Hippocampal formation (tissue), 2 donors: ENCODE measurements around the gene CHRM1.
"Not testable (repeated sequence)": the region's sequence is repeated elsewhere in the genome, so short reads cannot be mapped to it uniquely, and the experiment has no call there.

Source experiments
- DNase-seq, 2 donors: peaks; one replicate each; lab custom pipeline; 2025; lab: John Stamatoyannopoulos, UW

The CHRM1 gene

DNA sequence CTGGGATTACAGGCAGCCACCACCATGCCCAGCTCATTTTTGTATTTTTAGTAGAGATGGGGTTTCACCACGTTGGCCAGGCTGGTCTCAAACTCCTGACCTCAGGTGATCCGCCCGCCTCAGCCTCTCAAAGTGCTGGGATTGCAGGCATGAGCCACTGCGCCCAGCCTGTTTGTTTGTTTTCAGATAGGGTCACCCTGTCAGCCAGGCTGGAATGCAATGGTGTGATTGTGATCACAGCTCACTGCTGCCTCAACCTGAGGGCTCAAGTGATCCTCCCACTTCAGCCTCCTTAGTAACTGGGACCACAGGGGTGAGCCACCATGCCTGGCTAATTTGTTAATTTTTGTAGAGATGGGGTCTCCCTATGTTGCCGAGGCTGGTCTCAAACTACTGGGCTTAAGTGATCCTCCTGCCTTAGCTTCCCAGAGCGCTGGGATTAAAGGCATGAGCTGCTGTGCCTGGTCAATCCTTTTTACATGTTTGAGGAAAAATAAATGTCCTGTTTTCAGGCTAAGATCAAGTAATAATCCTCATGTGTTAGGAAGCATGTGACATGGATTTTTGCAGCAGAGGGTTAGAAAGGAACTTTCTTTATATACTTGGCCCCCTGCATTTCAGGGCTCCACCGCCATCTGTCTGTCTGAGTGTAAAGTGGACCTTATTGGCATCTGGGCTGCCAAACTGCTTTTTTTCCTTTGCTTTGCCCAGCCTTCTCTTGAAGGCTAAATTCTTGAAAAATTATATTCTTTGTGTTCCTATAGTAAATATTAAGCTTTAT lies 45.3 kb downstream of the CHRM1 start:
- no peak for DNase-seq

DNA sequence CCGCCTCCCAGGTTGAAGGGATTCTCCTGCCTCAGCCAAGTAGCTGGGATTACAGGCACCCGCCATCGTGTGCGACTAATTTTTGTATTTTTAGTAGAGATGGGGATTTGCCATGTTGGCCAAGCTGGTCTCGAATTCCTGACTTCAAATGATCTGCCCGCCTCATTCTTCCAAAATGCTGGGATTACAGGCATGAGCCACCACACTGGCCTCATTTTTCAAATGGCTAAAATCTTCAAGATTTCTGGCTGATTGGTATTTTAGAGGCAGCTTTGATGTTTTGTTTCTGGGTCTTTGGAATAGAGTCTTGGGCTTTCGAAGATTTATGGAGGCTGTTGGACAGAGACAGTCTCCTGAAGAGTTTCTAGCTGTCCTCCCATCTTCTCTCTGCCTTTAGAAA lies 46.3 kb downstream of the CHRM1 start:
- no peak for DNase-seq

DNA sequence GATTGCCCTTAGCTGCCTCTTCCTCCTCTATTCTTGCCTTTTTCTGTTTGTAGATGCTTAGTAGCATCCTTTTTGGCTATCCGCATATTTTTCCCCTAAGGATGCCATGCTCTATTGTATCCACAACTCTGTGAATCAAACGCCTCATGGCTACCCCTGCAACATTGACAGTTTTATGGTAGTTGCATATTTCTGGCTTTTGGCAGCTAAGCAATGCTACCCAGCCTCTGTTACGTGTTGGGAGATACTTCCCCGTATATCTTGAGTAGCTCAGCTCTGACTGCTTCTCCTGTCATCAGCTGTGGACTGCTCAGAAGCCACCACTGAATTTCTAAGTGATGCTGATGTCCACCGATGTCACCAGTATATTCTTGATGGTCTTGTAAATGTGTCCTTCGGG lies 55.5 kb downstream of the CHRM1 start:
- DNase-seq = no peak

DNA sequence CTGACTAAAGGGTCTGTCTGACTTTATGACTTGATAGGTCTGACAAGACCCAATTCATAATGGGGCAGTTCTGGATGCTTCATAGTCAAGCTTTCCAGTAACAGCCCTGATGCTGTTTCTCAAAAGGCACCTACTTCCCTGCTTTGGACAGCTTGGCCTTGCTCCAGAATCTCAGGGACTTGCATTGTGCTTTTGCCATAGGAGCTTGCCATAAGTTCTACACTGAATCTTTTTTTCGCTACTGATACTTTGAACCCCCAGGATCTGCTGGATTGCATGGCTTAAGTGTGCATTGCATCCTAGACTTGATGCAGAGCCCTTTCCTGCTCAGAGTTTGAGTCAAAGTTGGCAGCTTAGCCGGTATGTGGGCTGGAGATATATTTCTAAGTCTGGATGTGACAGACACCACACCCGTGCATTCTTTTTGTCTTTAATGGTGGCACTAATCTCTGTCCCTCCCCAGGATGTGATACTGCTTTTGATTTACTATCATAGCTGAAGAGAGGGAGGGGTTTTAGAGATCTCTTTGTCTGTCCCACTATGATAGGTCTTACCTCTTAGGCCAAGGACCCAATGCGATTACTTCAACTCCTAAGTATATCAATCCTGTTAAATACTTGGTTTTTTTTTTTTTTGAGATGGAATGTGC lies 57.4 kb downstream of the CHRM1 start:
- DNase-seq = no peak

DNA sequence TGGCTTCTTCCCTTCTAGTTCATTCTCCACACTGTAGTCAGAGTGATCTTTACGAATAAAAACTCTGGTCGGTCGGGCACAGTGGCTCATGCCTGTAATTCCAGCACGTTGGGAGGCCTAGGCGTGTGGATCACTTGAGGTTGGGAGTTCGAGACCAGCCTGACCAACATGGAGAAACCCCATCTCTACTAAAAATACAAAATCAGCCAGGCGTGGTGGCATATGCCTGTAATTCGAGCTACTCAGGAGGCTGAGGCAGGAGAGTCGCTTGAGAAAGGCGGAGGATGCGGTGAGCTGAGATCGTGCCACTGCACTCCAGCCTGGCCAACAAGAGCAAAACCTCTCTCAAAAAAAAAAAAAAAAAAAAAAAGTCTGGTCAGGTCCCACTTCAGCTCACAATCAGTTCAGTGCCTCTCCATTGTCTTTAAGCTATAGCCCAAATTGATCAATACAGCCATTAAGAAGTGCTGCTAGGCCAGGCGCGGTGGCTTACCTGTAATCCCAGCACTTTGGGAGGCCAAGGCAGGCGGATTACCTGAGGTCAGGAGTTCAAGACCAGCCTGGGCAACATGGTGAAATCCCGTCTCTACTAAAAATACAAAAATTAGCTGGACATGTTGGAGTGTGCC lies 59.5 kb downstream of the CHRM1 start:
- DNase-seq = not testable (repeated sequence)

DNA sequence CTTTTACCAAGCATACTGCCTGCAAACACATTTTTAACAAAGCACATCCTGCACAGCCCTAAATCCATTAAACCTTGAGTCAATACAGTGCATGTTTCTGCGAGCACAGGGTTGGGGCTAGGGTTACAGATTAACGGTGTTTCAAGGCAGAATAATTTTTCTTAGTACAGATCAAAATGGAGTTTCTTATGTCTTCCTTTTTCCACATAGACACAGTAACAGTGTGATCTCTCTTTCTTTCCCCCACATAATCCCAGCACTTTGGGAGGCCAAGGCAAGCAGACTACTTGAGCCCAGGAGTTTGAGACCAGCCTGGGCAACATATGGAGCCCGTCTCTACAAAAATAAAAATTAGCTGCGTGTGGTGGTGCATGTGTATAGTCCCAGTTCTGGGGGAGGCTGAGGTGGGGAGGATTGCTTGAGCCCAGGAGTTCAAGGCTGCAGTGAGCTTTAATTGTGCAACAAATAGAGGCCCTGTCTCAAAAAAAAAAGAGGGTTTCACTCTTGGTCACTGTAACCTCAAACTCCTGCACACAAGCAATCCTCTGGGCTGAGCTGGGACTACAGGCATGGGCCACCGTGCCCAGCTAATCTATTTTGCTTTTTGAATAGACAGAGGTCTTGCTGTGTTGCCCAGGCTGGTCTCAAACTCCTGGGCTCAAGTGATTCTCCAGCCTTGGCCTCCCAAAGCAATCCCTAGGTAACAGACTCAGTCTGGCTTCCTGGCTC lies 60.2 kb downstream of the CHRM1 start:
- no peak for DNase-seq

DNA sequence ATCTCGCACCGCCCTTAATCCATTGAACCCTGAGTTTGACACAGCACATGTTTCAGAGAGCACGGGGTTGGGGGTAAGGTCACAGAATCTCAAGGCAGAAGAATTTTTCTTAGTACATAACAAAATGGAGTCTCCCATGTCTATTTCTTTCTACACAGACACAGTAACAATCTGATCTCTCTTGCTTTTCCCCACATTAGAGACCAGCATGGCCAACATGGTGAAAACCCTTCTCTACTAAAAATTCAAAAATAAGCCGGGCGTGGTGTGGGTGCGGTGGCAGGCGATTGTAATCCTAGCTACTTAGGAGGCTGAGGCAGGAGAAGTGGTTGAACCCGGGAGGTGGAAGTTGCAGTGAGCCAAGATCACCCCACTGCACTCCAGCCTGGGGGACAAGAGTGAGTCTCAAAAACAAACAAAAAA lies 61.9 kb downstream of the CHRM1 start:
- not testable (repeated sequence) for DNase-seq
